Inflammatory macrophage (primary cell): Measurements from ENCODE around the gene MOXD1.
A peak's percentile ranks its signal among the peaks of the same experiment; 100 is the strongest.

Experiments
- DNase-seq, 2 donors: peaks; one replicate each; pipeline ENCODE4 v3.0.0-alpha.2; 2020 to 2022

The MOXD1 gene

DNA sequence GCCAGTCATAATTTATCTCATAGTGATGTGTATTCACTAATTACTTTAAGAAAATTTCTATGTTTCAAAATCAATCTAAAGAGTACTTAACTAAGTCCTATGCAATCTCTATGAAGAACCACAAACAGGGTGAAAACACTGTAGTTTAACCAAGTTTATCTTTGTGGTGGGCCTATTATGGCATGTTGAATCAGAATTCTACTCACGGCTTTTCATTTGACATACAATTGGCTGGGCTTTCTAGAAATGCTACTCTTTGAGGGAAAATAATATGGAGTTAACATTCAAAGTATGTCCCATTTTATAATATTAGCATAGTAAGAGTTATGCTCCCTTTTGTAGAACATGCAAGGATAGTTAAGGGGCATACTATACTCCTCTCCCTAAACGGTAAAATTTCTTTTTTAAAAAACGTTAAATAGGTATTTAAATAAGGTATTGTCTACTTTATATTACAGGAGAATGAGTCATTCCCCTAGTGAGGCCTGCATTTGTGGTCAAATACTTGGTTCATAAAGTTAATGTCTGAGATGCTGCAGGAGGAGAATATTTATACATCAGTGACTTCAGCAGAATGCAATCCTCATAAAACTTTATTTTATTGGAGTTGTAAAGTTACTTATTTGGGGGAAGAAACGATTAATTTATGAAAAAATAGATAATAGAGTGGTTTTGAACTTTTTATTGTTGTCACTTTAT is 1.8 kb downstream of the MOXD1 start:
- no peak for DNase-seq

DNA sequence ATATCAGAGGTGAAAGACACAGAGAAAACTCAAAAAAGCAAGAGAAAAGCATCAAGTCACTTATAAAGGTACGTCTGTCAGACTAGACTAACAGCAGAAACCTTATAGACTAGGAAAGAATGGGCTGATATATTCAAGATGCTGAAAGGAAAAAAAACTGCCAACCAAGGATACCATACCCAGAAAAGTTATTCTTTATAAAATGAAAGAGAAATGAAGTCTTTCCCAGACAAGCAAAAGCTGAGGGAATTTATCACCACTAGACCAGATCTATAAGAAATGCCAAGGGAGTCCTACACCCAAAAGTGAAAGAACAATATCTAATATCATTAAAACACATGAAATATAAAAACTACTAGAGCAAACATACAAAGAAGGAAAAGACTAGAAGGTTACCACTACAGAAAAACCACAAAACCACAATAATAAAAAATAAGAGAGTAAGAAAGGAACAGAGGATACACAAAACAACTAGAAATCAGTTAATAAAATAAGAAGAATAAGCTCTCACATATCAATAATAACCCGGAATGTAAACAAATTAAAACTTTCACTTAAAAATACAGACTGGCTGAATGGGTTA is 6.2 kb downstream of the MOXD1 start:
- no peak for DNase-seq

DNA sequence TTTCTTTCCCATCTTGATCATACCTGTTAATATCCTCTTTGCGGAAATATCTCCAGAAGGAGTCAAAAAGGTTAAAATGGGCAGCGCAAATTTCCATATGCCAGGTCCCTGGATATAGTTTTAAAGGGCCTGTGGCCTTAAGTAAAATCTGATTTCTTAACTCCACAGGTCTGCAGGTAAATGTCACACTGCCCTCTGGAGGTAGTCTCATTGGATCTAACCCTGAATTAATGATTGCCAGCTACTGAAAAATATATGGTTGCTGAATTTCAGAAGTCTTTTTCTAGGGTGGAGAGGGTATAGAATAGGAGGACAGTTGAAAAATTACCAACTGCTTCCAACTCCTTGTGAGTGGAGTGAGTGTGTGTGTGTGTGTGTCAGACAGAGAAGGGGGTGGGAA is 8.5 kb downstream of the MOXD1 start:
- no peak for DNase-seq

DNA sequence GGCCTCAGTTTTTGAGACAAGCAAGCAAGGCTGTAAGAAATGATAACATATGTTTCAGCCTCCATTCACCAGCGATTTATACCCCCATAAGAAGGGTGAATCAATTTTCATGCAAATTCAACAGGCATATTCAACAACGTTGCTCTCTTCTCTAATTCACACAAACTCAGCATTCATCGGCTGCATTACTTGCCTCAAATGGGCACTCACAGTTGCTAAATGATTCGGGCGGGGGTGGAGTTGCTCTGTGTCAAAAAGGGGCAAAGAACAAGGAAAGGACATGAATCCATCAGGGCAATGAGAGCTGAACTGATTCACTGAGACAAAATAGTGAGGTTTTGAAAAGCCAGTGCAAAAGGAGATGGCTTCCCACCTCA is 9.0 kb downstream of the MOXD1 start:
- DNase-seq: no peak

DNA sequence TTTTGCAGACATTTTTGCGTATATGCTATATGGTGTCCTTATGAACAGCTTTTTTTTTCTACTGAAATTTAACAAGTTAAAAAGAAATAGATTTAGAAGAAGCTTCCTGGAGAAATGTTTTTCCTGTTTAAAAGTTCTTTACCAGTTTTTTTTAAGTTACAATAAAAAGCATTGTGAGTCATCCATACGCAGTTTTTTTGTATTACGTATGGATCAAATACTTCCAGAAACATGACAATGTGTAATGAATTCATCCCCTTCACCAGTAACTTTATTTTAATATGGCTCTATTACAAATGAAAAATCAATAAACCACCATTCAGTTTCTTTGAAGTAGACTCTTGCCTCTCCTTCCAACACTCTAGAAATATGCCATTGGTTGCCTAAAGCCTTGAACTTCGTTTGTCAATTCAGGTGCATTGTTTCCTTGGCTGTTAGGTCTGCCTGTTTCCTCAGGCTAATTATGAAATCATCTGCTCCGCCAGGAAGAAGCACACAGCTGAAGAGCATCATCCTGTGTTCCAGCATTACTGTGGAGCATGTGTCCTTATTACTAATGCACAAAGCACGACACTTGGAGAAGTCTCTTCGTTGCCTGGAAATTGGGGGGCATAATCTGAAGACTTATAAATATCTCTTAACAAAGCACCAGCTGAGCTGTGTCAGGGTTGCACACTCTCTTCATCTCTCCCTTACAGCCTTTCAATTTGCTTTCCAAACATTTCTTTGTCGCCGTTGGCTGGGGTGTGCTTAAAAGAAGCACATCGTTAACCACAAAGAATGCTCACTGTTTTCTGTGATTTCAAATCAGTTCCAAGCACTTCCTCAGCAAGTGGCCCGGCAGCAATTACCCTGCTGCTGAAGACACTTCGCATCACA is 9.6 kb downstream of the MOXD1 start:
- no peak for DNase-seq

DNA sequence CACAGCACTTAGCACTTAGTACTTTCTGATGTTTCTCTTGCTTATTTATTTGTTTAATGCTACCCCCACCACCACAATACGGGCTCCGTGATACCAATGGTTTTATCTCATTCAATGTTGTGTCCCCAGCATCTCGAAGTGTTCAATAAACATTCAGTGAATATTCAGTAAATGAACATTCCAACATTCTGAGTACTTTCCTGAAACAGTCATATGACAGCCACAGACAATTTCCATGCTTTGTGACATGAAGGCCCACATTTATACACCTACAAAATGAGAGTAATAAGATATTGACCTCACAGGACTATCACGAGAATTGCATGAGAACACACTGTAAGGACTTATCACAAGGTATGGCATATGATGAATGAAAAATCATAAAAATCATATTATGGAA is 10.8 kb downstream of the MOXD1 start:
- DNase-seq: no peak

DNA sequence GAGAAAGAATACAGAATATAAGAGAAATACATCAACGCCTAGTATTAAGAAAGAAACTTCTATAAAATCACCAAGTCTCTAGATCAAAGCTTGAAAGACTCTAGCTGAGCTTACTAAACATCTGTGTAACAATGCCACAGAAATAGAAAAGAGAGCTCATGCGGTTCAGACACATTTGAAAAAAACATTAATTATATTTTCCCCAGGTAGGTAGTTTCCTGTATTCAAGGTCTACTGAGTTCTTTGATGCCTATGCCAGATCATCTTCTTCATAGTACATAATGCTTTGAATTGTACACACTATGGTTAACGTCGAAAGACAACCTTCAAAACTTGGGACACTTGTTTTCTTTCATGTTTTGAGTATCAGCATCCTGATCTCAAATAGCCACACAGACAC is 11.3 kb downstream of the MOXD1 start:
- DNase-seq: no peak

DNA sequence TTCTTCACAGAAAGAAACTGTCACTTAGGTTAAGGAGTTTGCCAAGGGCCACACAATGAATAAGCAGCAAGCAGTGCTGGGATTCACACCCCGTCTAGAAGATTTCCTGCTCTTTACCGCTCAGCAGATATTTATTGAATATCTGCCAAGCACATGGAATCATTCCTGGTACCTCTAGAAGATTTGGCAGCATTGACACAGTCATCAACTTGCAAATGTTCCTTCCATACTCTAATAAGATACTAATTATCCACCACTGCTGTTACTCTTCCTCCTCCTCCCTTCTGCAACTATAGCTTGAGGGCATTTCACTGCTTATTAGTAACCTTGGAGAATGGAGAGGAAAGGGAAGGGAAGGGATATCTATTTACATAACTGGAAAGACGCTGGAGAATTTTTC is 13.0 kb downstream of the MOXD1 start:
- no peak for DNase-seq

DNA sequence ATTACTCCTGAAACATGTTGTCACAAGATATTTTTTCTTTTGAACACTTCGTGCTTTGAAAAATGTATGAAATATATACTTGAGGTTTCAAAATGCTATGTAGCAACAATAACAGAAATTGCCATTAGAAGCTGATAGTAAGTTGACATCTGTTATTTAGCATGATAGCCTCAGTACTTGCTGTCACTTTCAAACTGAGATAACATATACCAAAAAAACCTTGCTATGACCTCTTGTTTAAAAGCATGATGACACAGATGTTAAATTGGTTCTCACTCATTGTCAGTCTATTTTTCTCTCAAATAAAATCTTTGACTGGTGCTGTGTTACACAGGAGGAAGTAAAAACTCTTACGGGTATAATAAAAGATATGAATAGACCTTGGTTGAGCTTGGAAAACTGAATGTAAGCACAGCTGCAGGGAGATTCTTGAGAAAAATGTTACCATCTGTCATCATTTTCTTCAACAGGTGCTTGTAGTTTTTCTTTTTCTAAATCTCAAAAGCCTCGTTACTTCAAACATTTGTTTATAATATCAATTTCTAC is 18.6 kb downstream of the MOXD1 start:
- no peak for DNase-seq

DNA sequence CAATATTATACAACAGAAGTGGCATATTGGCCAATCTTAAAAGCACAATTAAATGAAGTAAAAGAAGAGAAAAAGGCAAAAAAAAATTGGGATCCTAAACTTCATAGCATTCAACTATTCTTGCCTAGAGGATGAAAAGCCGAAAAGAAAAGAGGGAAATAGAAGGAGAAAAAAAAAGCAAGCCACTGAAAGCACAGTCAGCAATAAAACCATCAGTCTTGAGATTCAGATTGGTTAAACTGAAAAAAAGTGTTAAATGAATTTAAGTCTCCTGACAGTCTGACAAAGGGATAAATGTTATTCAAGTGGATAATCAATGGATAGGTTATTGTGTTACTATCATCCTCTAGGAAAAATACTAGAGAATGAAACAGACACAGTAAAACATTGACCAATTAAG is 19.9 kb downstream of the MOXD1 start:
- no peak for DNase-seq

DNA sequence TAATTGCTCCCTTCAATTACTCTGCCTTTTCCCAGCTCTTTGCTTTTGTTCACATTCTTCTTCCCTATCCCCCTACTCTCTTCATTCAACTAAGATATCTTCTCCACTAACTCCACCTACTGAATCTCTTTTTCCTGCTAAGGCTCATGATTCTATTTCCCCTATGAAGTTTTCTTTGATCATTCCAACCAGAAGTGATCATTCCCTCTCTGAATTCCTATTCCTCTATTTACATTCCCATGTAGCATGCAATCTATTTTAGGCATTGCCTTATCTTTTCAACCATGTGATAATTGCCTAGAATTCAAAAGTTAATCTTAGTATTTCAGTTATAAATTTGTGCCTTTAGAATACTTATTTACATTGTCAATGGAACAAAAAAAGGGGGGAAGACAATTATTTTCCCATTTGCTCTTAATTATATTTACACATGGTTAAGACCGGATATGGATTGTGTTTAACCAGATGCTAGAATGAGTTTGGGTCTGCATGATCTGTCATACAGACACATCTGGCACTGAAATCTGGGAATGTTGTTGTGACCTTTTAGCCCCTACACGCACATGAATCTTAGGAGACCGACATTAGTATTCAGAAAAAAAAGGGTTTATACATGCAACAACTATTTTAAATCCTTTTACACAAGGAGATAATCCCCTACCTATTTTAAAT is 20.8 kb downstream of the MOXD1 start:
- no peak for DNase-seq

DNA sequence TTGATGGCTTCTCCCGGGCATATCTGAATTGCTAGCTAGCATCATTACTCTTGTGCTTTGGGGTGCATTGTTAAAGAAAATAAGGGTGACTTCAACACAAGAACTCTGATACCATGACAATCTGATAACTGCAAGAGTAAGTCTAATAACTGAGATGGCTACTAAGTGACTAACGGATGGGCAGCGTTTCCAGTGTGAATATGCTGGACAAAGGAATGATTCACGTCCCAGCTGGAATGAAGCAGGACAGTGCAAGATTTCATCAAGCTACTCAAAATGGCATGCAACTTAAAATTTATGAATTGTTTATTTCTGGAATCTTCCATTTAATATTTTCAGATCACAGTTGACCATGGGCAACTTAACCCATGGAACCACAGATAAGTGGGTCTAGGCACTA is 31.7 kb downstream of the MOXD1 start:
- no peak for DNase-seq

DNA sequence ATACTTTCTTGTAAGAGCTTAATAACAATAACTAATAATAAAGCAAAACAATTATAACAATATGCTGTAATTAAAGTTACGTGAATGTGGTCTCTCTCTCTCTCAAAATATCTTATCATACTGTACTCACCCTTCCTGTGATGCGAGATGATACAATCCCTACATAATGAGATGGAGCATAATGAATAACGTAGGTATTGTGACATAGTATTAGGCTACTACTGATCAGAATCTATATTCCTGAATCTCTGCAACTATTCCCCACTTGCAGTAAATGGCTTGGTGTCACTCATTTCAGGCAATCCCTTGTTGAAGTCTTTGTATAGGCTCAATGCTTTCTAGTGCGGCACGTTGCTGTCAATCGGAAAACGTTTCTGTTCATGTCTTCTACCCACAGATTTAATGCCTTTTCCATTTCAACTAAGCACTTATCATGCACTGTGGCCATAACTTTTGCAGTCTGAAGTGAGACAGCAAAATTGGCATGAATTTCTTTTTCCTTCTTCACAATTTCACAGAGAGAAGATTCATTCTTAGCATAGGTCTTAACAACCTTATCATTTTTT is 32.3 kb downstream of the MOXD1 start:
- DNase-seq: no peak

DNA sequence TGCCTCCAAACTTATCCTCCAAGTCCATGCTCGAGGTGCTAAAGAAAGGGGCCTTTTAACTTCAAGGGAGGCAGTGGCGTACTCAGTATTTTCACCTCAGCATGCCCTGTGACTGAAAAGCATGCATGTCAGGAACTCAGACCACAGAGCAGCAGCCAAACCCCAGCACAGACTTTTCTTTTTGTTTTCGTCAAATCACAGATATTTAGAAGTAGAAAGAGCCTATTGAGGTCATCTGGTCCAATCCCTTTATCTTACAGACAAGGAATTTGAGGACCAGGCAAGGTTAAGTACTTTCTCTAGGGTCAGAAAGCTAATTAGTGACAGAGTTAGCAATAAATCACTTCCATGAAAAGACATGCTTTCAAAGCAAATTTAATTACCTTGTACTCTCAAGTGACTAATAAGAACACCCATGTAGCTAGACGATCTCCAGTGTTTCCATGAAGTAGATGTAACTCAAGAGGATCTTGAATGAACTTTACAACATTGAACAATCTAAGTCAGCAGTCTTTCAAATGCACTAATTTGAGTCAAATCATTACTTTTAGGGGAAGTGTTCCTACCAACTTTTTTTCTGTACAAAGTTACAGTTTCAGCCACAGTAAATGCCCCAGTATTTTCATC is 35.9 kb downstream of the MOXD1 start:
- DNase-seq: no peak

DNA sequence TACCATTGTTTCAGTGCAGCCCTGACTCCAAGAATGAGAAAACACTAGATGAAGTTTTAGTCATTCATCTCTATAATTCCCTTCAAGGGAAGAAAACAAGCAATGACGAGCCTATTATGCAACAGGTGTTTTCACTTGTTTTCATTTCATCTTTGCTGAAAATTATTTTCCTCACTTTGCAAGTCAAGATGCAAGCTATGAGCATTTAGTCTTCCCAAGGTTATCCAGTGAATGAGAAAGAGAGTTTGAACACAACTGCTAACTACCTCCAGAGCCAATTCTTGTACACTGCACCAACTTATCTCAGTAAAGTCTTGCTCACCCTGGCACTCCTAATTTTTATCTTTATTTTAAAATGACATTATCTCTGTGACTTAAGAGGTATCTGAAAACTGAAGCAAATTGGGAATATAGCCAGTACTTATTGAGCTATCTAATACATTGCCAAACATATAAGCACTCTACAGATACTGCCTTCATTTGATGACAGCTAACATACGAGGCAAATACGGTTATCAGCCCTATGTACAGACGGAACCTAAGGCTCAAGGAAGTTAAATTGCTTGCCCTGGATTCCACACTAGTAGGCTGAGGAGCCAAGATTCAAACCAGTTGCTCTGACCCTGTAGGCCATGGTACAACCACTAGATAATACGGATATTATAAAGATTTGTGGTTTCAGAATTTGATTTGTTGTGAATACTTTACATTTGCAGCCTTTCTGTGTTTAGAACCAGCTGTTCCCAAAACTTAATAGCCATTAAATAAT is 36.8 kb downstream of the MOXD1 start:
- DNase-seq: no peak

DNA sequence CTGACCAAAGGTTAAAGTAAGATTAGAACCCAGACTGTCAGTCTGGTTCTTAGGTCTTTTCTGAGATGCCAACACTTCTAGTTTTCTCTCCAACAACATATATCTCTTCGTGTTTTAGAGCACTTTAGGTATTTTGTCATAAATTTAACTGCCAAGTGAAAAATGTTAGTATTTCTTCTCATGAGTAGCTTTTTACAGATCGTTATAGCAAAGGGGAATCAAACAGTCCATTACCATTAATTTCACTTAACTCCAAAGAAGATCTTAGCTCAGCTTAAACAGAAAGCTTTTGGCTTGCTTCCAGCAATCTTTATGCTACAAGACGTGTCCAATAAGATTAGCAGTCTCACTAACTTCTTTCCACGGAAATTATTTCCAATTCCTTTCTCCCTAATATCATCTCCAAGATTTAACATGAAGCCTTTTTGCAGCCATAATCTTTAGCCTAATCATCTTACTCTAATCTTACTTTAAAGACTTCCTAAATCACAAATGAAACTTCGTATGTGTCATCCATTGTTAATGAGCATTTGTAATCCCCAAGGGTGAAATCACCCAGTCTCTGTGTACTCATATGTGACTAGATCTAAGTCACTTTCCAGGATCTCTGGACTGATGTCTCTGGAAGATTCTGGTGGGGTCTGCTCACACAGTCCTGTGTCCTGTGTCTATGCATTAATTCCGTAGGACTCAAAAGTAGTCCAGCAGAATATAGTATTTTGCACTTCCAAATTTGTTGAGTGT is 38.7 kb downstream of the MOXD1 start:
- DNase-seq: no peak

DNA sequence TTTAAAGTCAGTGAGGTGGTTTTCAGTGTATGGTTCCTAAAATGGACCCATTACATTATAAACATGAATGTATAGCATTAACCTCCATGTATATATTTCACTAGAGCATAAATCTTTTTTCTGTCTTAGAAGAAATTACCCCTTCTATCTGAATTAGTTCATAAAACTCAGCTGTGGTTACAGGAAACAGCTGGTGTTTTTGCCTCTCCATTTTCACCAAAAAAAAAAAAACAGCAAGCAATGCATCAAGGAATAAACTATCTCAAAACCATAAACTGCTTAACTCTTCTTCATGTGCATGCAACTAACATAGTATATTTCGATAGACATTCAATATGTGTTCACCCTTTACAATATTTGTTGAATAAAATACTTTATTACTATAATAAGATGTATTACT is 40.2 kb downstream of the MOXD1 start:
- no peak for DNase-seq

DNA sequence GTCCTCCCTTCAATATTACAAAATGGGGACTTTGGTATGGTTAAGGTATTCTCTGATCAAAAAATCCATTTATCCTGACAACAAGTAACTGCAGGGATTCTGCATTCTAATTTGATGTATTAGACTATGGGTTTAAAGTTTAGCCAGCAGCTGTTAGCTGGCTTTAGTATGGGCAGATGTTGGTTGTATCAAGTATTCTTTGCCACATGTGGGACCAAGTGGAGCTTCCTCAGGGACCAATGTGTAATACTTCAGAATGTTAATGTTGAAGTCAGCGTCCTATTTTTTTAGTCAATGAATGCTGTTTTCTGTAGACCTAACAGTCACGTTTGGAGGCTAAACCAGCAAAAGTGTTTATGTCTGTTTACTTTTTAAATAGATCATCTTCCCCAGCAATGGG is 41.4 kb downstream of the MOXD1 start:
- no peak for DNase-seq

DNA sequence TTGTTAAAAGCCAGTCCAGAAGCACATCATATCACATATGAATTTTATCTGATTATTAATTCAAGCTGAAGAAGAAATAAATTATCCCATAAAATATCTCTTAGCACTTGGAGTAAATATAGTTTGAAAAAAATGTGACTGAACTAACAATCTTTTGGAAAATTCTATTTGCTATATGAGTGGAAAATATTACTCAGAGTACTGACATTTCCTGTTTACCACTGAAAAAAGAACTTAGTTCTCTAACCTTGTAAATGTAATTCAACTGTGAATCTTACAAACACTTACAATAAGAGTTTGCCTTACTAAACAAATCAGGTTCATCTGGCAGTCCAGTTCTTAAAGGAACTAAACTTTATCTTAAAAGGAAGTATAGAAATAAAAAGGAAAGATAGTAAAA is 44.2 kb downstream of the MOXD1 start:
- no peak for DNase-seq

DNA sequence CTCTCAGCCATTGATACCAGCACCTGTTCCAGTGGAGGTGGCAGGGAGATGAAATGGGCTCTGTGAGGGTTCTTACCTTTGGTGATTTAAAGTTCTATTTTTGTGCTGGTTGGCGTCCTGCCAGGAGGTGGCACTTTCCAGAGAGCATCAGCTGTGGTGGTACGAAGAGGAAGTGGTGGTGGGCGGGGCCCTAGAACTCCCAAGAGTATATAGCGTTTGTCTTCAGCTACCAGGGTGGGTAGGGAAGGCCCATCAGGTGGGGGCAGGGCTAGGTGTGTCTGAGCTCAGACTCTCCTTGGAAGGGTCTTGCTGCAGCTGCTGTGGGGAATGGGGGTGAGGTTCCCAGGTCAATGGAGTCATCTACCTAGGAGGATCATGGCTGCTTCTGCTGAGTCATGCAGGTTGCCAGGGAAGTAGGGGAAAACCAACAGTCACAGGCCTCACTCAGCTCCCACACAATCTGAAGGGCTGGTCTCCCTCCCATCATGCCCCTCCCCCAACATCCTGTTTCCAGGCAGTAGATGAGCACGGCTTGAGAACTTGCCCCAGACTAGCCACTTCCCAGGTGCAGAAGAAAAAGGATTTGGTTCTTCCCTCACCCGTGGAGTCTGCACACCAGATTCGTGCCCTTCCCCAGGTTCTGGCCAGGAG is 46.6 kb downstream of the MOXD1 start:
- peak; percentile 29 to 62 for DNase-seq
